ENCODE results near the gene SFTPB. TPM values are rescaled to one million over a fixed set of nuclear protein-coding genes. Genes with fewer than 3 reads are reported as not detected.

The SFTPB gene
- polyA plus RNA-seq, 1 donor from 2014 or later, result not detected

DNA sequence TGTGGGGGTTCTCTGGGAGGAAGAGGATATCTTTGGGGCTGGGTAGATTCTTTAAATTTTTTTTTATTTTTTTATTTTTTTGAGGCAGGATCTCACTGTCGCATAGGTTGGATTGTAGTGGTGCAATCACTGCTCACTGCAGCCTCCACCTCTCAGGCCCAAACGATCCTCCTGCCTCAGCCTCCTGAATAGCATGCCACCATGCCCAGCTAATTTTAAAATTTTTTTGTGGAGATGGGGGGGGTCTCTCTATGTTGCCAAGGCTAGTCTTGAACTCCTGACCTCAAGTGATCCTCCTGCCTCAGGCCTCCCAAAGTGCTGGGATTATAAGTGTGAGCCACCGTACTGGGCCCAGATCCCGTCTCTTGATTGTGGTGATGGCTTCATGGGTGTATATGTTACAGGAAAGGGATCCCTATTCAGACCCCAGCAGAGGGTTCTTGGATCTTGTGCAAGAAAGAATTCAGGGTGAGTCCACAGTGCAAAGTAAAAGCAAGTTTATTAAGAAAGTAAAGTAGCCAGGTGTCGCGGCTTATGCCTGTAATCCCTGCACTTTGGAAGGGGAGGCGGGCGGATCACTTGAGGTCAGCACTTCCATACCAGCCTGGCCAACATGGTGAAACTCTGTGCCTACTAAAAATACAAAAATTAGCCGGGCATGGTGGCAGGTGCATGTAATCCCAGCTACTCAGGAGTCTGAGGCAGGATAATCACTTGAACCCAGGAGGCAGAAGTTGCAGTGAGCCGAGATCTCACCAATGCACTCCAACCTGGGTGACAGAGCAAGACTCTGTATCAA, 54.1 kb downstream of the SFTPB start:
- no peak overlapping the region for H3K4me3 ChIP-seq (ENCODE audit: low read length)
- peaks cover 31% of the 10 kb centered on the region for H3K79me2 ChIP-seq (replicated peaks; ENCODE audit: insufficient read depth, low read length)
- H3K9me2 ChIP-seq (ENCODE audit: insufficient read depth, low read length), result no peaks in the 10 kb centered on the region
- no peak overlapping the region for H2AFZ ChIP-seq (ENCODE audit: low read depth, low read length)
- TF ChIP-seq EP300 (conservative IDR thresholded peaks at IDR 0.05; ENCODE audit: poor library complexity, severe bottlenecking) (no peak), EZH2 (IDR thresholded peaks at IDR 0.05; ENCODE audit: borderline replicate concordance, insufficient read depth, low read length, poor library complexity, severe bottlenecking) (no peak), MXI1 (conservative IDR thresholded peaks at IDR 0.05; ENCODE audit: poor library complexity, severe bottlenecking) (no peak), POLR2AphosphoS5 (IDR thresholded peaks at IDR 0.05) (no peak), SMC3 (conservative IDR thresholded peaks at IDR 0.05; ENCODE audit: poor library complexity) (no peak), RAD21 (conservative IDR thresholded peaks at IDR 0.05) (no peak), TAF1 (IDR thresholded peaks at IDR 0.05; ENCODE audit: low read depth) (no peak)
- TF ChIP-seq, protein P1, sequence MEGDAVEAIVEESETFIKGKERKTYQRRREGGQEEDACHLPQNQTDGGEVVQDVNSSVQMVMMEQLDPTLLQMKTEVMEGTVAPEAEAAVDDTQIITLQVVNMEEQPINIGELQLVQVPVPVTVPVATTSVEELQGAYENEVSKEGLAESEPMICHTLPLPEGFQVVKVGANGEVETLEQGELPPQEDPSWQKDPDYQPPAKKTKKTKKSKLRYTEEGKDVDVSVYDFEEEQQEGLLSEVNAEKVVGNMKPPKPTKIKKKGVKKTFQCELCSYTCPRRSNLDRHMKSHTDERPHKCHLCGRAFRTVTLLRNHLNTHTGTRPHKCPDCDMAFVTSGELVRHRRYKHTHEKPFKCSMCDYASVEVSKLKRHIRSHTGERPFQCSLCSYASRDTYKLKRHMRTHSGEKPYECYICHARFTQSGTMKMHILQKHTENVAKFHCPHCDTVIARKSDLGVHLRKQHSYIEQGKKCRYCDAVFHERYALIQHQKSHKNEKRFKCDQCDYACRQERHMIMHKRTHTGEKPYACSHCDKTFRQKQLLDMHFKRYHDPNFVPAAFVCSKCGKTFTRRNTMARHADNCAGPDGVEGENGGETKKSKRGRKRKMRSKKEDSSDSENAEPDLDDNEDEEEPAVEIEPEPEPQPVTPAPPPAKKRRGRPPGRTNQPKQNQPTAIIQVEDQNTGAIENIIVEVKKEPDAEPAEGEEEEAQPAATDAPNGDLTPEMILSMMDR (IDR thresholded peaks at IDR 0.05; ENCODE audit: poor library complexity, severe bottlenecking), result no peak
- TF ChIP-seq, protein P2, sequence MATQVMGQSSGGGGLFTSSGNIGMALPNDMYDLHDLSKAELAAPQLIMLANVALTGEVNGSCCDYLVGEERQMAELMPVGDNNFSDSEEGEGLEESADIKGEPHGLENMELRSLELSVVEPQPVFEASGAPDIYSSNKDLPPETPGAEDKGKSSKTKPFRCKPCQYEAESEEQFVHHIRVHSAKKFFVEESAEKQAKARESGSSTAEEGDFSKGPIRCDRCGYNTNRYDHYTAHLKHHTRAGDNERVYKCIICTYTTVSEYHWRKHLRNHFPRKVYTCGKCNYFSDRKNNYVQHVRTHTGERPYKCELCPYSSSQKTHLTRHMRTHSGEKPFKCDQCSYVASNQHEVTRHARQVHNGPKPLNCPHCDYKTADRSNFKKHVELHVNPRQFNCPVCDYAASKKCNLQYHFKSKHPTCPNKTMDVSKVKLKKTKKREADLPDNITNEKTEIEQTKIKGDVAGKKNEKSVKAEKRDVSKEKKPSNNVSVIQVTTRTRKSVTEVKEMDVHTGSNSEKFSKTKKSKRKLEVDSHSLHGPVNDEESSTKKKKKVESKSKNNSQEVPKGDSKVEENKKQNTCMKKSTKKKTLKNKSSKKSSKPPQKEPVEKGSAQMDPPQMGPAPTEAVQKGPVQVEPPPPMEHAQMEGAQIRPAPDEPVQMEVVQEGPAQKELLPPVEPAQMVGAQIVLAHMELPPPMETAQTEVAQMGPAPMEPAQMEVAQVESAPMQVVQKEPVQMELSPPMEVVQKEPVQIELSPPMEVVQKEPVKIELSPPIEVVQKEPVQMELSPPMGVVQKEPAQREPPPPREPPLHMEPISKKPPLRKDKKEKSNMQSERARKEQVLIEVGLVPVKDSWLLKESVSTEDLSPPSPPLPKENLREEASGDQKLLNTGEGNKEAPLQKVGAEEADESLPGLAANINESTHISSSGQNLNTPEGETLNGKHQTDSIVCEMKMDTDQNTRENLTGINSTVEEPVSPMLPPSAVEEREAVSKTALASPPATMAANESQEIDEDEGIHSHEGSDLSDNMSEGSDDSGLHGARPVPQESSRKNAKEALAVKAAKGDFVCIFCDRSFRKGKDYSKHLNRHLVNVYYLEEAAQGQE (IDR thresholded peaks at IDR 0.05; ENCODE audit: borderline replicate concordance), result no peak
- peaks cover 5% of the 10 kb centered on the region for H3K36me3 ChIP-seq (ENCODE audit: insufficient read depth, low read length)
- H3F3A ChIP-seq (ENCODE audit: insufficient read depth, low read length, poor library complexity, severe bottlenecking), result no peaks in the 10 kb centered on the region
- H4K20me1 ChIP-seq (ENCODE audit: insufficient read depth), result no peaks in the 10 kb centered on the region
- no peak overlapping the region for H3K27ac ChIP-seq (ENCODE audit: low read length)
- H3K9me3 ChIP-seq (ENCODE audit: low read length), result no peaks in the 10 kb centered on the region
- H3K9ac ChIP-seq (ENCODE audit: low read length), result no peak overlapping the region
- no peaks in the 10 kb centered on the region for H3K27me3 ChIP-seq (ENCODE audit: insufficient read depth, low read depth, low read length)
- no peak overlapping the region for H3K4me2 ChIP-seq (ENCODE audit: low read length)

DNA sequence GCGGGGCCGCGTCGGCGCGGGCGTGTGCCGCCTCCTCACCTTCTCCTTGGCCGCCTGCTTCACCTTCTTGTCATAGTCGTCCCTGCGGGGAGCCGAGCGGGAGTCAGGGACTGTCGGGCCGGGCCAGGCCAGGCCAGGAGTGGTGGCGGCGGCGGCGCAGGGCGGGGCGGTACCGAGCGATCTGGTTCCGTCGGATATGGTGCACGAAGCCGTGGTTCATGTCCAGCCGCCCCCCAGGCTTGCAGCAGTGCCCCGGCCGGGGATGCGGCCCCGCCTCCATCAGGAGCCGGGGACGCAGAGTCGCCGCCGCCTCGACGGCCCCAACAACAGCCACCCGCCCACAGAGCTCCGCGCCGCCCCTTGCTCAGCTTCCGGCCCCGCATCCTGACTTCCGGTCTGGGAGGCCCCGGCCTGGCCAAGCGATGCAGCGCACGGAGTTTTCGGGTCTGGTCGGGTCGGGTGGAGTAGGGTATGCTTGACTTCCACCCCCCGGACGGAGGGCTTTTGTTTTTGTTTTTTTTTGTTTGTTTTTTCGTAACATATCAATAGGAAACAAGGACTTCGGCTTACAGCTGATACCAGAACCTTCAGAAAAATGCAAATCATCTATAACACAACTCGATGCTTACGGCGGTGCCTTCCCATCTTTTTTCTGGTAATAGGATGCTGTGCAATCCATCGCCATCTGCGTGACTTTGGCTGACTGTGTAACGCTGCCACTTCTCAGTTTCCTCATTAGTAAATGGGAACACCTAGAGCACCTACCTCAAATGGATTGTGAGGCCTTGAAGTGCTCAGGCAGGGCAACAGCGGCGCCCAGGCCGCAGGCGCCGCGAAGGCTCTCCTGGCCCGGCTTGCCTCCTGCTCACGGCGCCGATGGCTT, 56.1 kb downstream of the SFTPB start, which contains the start of gene C2orf68:
Gene C2orf68, minus strand, starts transcription at position 362 of the 883 bp plus-strand sequence. Its CDS starts 82 bp downstream, at position 280.
- Histone ChIP-seq H3F3A (ENCODE audit: insufficient read depth, low read length, poor library complexity, severe bottlenecking) (no peaks in the 10 kb centered on the region), H3K9ac (ENCODE audit: low read length) (peak within 1 kb of the TSS; percentile 84), H3K79me2 (replicated peaks; ENCODE audit: insufficient read depth, low read length) (peaks cover 22% of the 10 kb centered on the region), H3K27me3 (ENCODE audit: insufficient read depth, low read depth, low read length) (no peaks in the 10 kb centered on the region), H3K4me3 (ENCODE audit: low read length) (peak within 1 kb of the TSS; percentile 95), H3K4me2 (ENCODE audit: low read length) (peak within 1 kb of the TSS; percentile 97), H3K9me3 (ENCODE audit: low read length) (no peaks in the 10 kb centered on the region), H3K27ac (ENCODE audit: low read length) (peak within 1 kb of the TSS; percentile 76), H2AFZ (ENCODE audit: low read depth, low read length) (peak within 1 kb of the TSS; percentile 93), H4K20me1 (ENCODE audit: insufficient read depth) (no peaks in the 10 kb centered on the region), H3K36me3 (ENCODE audit: insufficient read depth, low read length) (peaks cover 7% of the 10 kb centered on the region), H3K9me2 (ENCODE audit: insufficient read depth, low read length) (no peaks in the 10 kb centered on the region)
- peak; percentile 85 for TF ChIP-seq POLR2AphosphoS5 (IDR thresholded peaks at IDR 0.05)
- peak; percentile 9 for TF ChIP-seq EP300 (conservative IDR thresholded peaks at IDR 0.05; ENCODE audit: poor library complexity, severe bottlenecking)
- TF ChIP-seq SMC3 (conservative IDR thresholded peaks at IDR 0.05; ENCODE audit: poor library complexity), result no peak
- TF ChIP-seq, protein P1 (IDR thresholded peaks at IDR 0.05; ENCODE audit: poor library complexity, severe bottlenecking), result no peak
- TF ChIP-seq MXI1 (conservative IDR thresholded peaks at IDR 0.05; ENCODE audit: poor library complexity, severe bottlenecking), result peak; percentile 58
- TF ChIP-seq, protein P2 (IDR thresholded peaks at IDR 0.05; ENCODE audit: borderline replicate concordance), result peak; percentile 67
- no peak for TF ChIP-seq RAD21 (conservative IDR thresholded peaks at IDR 0.05)
- peak; percentile 53 for TF ChIP-seq TAF1 (IDR thresholded peaks at IDR 0.05; ENCODE audit: low read depth)
